NCI-H524 (cell line): ENCODE data around the gene LTN1.
A peak's percentile ranks its signal among the peaks of the same experiment; 100 is the strongest.
"Not testable (repeated sequence)": the region's sequence is repeated elsewhere in the genome, so short reads cannot be mapped to it uniquely, and the experiment has no call there.

ENCODE experiments used
- DNase-seq, 2 experiments: peaks; one replicate each; lab custom pipeline; 2025; lab: John Stamatoyannopoulos, UW

LTN1 gene, protein sequence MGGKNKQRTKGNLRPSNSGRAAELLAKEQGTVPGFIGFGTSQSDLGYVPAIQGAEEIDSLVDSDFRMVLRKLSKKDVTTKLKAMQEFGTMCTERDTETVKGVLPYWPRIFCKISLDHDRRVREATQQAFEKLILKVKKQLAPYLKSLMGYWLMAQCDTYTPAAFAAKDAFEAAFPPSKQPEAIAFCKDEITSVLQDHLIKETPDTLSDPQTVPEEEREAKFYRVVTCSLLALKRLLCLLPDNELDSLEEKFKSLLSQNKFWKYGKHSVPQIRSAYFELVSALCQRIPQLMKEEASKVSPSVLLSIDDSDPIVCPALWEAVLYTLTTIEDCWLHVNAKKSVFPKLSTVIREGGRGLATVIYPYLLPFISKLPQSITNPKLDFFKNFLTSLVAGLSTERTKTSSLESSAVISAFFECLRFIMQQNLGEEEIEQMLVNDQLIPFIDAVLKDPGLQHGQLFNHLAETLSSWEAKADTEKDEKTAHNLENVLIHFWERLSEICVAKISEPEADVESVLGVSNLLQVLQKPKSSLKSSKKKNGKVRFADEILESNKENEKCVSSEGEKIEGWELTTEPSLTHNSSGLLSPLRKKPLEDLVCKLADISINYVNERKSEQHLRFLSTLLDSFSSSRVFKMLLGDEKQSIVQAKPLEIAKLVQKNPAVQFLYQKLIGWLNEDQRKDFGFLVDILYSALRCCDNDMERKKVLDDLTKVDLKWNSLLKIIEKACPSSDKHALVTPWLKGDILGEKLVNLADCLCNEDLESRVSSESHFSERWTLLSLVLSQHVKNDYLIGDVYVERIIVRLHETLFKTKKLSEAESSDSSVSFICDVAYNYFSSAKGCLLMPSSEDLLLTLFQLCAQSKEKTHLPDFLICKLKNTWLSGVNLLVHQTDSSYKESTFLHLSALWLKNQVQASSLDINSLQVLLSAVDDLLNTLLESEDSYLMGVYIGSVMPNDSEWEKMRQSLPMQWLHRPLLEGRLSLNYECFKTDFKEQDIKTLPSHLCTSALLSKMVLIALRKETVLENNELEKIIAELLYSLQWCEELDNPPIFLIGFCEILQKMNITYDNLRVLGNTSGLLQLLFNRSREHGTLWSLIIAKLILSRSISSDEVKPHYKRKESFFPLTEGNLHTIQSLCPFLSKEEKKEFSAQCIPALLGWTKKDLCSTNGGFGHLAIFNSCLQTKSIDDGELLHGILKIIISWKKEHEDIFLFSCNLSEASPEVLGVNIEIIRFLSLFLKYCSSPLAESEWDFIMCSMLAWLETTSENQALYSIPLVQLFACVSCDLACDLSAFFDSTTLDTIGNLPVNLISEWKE (N-terminal part only)

GRCh38 chr21:28992526-28993292 is at the start of gene LTN1:
Gene LTN1, minus strand, starts transcription at chr21:28992877. Its CDS starts 72 bp downstream, at chr21:28992805.
- DNase-seq: peak; percentile 99

DNA sequence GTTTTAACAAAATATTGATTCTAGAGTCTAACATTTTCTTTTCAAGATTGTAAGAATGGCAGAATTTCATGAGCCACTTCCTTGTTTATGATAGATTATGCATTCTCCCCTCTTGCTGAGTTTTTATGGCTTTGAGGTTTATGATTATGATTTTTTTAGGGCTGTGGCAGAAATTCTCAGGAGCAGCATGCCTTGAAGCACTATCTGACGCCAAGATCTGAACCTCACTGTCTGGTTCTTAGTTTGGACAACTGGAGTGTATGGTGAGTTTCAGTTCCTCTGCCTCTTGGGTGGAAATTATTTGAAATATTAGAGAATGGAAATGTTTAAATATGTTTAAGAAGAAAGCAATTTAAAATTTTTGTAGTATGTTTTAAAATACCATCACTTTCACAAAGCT is 42.0 kb upstream of the LTN1 start:
- no peak for DNase-seq

DNA sequence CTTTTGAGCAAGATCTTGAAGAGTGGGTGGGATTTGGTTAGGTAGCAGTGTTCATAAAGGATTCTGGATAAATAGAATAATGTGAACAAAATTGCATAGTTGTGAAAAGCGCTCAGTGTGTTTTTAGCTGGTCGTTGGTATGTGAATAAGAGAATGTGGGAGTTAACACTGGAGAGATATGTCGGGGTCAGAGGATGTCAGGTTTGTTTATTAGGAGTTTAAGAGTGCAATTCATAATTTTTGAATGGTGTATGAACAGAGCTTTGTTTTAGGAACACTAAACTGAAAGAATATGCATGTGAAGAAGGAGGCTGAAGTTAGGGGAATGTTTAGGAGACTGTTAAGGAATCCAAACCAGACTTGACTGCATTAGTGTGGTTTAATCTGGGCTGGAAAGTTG is 41.2 kb upstream of the LTN1 start:
- no peak for DNase-seq

DNA sequence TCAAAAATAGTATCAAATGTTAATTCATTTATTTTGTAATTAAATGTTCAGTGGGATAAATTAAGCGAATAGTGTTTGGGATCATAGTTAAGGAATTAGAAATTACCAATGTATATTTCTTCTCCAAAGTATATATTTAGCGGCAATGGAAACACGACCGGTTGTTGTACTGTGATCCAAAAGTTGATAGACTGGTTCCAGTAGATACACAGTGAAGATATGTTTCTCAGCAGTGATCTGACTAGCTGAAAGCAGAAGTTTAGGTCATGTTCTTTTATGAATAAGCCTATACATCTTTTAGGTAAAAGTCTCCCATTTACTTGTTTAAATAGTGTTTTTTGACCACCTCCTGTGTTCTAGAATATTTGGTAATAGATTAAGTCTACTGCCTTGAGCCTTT is 40.6 kb upstream of the LTN1 start:
- no peak for DNase-seq

DNA sequence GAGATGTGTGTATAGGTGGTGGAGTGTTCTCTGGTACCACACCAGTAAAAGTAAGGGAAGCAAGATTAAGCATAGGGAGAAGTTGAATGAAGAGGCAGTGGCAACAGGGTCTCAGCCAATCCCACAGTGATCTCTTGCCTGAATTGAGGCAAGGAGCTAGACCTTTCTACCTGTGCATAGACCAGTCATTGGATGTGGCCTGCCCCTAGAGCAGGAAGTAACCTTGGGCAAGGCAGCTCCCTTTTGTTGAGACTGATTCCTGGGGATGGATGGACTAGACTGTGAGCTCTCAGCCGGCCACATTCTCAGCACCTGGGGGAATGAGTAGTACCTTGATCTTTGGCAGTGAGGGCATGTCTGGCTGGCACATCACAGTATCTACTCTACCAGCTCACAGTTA is 38.2 kb upstream of the LTN1 start:
- DNase-seq: no peak

DNA sequence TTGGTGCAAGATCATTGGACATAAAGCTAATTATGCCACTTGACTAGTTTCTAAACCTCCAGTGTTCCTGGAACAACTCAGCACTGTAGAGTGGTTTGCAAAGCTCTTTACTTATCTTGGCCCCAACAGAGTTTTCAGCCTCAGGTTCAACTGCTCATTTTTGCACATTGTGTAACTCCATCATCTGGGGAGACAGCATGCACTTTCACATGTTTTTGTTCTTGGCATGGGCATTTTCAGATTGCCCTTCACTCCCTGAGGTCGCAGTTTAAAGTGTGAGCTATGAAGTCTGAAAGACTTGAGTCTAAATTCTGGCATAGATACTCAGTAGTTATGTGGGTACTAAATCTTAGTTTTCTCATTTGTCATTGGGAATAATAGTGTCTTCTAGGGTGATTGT is 36.8 kb upstream of the LTN1 start:
- DNase-seq: no peak

GRCh38 chr21:29025328-29025713 is 32.6 kb upstream of the LTN1 start:
- no peak for DNase-seq

DNA sequence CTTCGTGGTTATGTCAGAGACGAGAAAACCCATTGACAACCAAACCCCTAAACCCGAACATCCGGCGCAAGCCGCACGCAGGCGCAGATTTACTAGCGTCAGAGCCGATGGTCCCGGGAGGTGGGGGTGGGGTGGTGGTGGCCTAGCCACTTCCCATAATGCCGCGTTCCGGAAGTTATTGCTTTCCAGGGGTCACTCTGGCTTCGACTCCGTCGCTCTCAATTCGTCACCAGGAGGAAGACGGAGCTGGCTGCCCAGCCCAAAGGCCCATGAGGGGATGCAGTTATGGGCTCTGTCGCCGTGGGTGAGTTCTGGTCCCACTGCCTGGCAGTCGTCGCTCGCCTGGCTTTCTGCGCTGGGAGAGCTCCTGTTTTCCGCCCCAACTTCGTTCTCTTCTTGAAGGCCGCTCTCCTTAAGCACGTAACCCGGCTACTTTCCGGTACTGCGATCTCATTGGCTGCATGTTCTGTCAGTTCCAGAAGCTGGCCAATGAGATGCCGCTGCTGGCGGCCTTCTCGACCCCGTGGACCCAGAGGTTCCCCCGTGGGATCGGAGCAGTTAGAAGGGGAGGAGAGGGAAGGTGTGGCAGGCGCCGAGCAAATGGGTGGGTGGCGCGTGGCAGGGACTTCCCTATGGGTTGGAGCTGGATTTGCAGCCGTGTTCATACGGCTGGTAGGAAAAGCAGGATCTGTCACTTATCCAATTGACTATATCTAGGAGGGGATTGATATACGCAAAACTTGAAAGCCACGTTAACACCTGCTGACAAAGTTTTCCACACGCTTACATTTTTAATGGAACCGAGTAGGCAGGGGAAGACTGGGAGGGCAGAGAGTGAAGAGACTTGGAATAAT is 32.0 kb upstream of the LTN1 start, which contains the start of gene USP16:
Gene USP16, plus strand, starts transcription at position 195 of the 854 bp plus-strand sequence. CDS start 3,246 bp downstream, outside the sequence.
- peak; percentile 95 to 98 for DNase-seq

DNA sequence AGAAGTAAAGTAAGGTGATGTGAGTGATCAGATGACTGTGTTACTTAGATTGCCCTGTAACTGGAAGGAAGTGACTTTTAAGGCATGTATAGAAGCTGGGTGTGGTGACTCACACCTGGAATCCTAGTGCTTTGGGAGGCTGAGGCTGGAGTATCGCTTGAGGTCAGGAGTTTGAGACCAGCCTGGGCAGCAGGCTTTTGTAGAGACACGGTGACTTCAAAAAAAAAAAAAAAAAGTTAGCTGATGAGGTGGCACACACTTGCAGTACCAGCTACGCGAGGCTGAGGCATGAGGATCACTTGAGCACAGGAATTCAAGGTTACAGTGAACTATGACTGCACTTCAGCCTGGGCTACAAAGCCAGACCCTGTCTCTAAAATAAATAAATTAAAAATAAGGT is 29.5 kb upstream of the LTN1 start:
- no peak for DNase-seq

DNA sequence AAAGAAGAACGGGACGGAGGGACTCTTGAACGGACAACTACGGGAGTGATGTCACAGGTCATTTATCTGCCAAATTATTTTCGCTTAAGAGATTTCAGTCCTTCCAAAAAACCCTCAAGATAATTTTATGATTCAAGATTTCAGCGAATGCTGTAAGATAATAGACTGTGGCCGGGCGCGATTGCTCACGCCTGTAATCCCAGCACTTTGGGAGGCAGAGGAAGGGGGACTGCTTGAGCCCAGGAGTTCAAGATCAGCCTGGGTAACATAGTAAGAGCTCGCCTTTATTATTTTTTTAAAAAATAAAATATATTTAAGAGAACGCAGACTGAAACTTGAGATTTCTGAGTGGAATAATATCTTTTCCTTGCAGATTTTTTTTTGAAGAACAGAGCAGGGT is 25.9 kb upstream of the LTN1 start:
- no peak for DNase-seq

- no peak for DNase-seq
These were observed 25.1 kb upstream of the LTN1 start for GRCh38 chr21:29017639-29018237.

DNA sequence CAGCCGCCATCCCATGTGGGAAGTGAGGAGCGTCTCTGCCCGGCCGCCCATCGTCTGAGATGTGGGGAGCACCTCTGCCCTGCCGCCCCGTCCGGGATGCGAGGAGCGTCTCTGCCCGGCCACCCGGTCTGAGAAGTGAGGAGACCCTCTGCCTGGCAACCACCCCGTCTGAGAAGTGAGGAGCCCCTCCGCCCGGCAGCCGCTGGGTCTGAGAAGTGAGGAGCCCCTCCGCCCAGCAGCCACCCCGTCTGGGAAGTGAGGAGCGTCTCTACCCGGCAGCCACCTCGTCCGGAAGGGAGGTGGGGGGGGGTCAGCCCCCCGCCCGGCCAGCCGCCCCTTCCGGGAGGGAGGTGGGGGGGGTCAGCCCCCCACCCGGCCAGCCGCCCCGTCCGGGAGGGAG is 18.6 kb upstream of the LTN1 start:
- DNase-seq: not testable (repeated sequence)

DNA sequence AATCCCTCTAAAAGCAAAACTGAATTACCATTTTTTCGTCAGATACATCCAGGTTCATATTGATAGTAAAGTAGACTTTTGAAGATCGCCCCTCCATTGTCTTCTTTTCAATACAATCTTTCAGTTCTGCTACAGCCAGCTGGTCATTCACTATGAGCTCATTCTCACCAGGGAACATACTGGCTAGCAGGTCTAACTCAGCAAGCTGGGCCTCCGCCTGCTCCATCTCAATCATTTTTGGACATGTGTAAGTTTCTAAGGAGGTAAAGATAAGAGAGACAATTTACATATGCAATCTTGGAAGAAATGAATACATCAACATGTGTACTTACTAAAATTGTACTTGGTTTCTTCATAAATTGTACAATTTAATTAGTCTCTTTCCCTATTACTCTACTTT is 15.7 kb upstream of the LTN1 start:
- no peak for DNase-seq

GRCh38 chr21:29007810-29008209 is 15.1 kb upstream of the LTN1 start:
- DNase-seq: no peak

- DNase-seq: no peak
These were observed 14.5 kb upstream of the LTN1 start for GRCh38 chr21:29007135-29007534.

- DNase-seq: no peak
These were observed 13.0 kb upstream of the LTN1 start for GRCh38 chr21:29005696-29006095.

GRCh38 chr21:29002442-29003144 is 9.9 kb upstream of the LTN1 start:
- peak; percentile 94 to 99 for DNase-seq

- no peak for DNase-seq
These were observed 584 bp upstream of the LTN1 start for GRCh38 chr21:28993293-28993629.

DNA sequence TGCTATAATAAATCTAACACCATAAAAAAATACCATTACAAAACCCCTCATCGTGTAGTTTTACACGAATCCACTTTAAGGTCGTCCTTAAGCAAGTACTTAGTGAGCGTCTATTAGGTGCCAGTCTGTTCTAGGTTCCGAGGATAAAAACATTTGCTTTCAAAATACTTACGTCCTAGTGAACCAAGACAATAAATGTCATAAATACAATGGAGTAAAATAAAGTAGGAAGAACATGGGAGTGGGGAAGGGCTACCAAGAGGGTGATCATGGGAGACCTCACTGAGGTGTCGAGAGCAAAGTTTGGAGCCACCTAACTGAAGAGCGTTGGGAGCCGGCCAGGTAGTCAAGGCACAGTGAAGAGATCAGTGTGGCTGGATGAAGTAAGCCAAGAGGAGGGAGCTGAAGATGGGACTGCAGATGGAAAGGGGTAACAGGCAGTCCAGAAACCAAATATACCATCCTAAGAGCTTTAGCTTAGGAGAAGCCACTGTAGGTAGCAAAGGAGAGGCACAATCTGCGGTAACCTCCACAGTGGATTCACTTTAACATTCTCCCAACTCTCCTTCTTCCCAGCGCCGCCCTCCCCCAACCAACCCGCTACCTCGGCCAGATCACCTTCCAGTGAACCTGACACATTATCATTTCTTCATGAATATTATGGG is 684 bp downstream of the LTN1 start:
- DNase-seq: no peak
